Hematopoietic multipotent progenitor cell (in vitro differentiated cells): ENCODE data around the gene NEK5. TPM values are rescaled to one million over a fixed set of nuclear protein-coding genes. Genes with fewer than 3 reads are reported as not detected.
"Not testable (repeated sequence)": the region's sequence is repeated elsewhere in the genome, so short reads cannot be mapped to it uniquely, and the experiment has no call there.

Source experiments
- DNase-seq, 3 donors: peaks; one replicate each; pipeline ENCODE4 v3.0.0-alpha.2; 2011 to 2015; ENCODE audit warnings: low read depth in 2 of 3, low spot score in 2 of 3
- total RNA-seq: library from RNA; depleted of rRNA; stranded (reverse); fragments of >200 nt; gene quantifications from one replicate; pipeline ENCODE4 v1.2.3, GENCODE V29; 2012

Gene NEK5
- total RNA-seq, 1 donor, result 0.27 TPM

GRCh38 chr13:52141299-52141698, 12.4 kb upstream of the NEK5 start:
- DNase-seq, result no peak

DNA sequence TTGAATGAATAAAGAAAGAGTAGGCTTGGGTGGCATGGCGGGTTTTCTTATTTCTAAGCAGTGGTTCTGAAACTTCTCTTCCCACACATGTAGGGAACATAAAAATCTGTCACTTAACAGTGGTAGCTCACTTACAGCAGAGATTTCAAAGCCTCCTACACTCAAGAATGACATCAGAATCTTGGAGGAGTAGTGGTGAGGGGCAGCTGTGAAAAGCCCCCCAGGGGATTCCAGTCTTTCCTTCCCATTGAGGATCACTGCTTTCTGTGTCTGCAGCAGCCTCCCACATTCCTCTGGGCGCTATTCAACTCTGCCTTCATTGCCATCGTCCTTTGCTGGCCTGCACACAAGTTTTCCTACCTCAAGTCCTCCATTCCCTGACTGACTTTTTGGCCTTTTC, 8.6 kb upstream of the NEK5 start:
- DNase-seq, result no peak

- DNase-seq, result no peak
Observed at GRCh38 chr13:52136763-52137162, 7.9 kb upstream of the NEK5 start.

DNA sequence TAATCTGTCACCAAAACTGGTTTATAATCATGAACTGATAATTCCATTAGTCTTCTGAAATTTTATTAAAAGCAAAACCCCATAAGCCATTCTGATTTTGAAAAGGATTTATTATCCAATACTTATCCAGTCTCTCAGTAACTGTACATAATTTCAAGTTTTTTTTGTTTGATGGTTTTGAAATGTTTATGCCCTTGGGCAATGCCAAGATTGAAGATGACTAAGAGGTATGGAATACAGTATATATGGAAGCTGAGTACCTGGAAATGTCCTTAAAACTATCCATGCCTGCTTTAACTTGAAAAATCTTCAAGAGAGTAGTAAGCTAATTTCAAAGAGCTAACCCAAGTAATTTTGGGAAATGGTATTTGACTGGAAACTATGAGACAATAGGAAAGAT, 1.8 kb upstream of the NEK5 start:
- DNase-seq, result no peak

DNA sequence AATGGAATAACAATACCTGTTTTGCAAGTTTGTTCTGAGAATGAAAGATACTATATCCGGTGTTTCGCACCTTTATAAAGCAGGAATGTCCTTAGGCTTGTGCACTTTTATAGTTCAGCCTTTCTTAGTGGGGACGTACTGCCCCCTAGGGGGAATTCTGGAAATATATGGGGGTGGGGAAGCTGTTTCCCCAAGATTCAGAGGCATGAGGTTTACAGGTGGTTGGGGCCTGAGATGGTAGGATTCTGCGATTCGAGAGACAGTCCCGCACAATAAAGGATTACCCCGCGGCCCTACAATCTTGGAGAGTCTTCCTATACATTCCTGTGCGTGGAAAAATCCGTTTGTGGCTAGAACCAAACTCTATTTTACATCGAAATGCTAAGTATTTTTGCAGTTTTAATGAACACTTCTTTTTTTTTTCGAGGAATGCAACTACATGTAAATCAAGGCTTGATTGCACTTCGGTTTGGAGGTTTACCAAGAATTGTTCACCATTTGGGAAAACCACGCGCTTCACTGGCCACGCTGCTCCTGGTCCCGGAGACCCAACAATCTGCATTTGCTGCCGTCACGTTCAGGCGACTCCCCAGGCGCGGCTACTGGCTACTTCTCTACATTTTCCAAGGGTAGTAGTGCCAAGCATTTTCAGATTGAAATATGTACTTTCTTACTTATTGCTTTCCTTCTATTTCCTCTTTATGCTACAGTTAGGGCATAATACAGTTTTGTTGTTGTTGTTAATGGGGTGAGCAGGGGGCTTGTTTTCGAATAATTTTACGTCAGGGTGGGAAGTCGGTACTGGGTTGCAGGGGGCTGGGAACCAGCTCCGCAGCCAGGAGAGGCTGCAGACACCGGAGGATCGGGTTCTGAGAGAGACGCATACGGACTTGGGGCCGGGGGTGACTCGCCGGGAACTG, 830 bp downstream of the NEK5 start:
- peak; percentile 29 to 78 (median 64) for DNase-seq

GRCh38 chr13:52127378-52127777, 1.5 kb downstream of the NEK5 start:
- no peak for DNase-seq

GRCh38 chr13:52125547-52125946, 3.3 kb downstream of the NEK5 start:
- DNase-seq, result no peak

- DNase-seq, result no peak
Observed at GRCh38 chr13:52118595-52118994, 10.3 kb downstream of the NEK5 start.

- DNase-seq, result no peak
Observed at GRCh38 chr13:52118095-52118494, 10.8 kb downstream of the NEK5 start.

- no peak for DNase-seq
Observed at GRCh38 chr13:52112591-52112990, 16.3 kb downstream of the NEK5 start.

DNA sequence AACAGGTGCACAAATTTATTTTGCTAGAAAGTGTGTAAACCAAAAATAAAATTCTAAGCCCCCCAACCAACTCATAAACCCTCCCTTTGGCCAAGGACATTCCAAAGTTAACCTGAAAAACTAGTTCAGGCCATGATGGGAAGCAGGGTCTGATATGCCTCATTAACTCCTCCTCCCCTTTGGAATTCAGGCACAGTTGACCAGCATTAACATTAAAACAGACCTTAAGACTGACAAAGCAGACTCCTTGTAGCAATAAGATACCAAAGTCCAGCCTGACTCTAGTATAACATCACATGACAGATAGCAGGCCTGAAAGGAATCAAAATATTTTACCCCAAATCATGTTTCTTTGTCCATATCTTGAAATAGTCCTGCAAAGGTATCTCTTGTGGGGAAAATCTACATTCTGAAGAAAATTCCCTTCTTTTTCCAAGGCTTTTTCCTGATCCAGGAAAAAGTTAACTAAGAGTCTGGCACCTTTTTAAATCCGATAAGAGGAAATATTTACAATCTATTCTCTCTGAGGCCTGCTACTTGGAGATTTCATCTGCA, 19.7 kb downstream of the NEK5 start:
- no peak for DNase-seq

- no peak for DNase-seq
Observed at GRCh38 chr13:52105841-52106240, 23.0 kb downstream of the NEK5 start.

DNA sequence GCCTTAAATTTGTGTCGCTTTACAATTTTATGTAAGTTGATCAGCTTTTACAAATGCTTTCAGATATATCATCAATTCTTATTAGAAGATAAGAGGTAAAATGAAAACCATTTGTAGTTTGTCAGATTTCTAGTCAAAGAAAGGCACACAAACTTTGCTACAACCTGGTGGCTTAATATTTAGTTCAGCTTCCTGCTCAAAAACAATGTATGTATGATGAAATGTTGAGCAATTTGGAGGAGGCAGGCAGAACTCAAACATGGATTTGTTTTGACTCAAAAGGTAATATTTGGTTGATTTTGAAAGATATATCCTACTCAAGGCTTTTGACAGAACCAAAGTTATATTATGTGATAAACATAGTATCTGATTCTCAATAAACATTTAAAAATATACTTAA, 24.2 kb downstream of the NEK5 start:
- DNase-seq, result no peak

- DNase-seq, result no peak
Observed at GRCh38 chr13:52103386-52103785, 25.5 kb downstream of the NEK5 start.

DNA sequence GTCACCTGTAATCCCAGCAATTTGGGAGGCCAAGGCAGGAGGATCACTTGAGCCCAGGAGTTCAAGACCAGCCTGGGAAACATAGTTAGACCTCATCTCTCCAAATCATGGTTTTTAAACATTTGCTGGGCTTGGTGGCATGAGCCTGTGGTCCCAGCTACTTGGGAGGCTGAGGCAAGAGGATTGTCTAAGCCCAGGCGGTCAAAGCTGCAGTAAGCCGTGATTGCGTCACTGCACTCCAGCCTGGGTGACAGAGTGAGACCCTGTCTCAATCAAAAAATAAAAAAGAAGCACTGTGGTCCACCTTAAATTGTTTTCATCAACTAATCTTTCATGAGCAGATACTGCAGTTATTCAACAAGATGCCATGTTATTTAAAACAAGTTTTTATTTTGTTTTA, 26.4 kb downstream of the NEK5 start:
- not testable (repeated sequence) for DNase-seq

DNA sequence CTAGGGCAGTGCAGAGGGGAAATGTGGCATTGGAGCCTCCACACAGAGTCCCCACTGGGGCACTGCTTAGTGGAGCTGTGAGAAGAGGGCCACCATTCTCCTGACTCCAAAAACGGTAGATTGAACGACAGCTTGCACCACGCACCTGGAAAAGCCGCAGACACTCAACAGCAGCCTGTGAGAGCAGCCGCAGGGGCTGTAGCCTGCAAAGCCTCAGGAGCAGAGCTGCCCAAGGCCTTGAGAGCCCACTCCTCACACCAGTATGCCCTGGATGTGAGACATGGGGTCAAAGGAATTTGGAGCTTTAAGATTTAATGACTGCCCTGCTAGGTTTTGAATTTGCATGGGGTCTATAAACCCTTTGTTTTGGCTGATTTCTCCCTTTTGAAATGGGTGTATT, 31.7 kb downstream of the NEK5 start:
- no peak for DNase-seq

DNA sequence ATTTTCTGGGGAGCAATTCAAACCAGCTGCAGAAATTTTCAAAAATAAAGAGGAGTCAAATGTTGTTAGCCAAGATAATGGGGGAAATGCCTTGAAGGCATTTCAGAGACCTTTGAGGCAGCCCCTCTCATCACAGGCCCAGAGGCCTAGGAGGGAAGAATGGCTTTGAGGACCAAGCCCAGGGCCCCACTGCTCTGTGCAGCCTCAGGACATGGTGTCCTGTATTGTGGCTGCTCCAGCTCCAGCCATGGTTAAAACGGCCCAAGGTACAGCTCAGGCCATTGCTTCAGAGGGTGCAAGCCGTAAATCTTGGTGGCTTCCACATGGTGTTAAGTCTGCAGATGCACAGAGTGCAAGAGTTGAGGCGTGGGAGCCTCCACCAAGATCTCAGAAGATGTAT, 32.1 kb downstream of the NEK5 start:
- no peak for DNase-seq

DNA sequence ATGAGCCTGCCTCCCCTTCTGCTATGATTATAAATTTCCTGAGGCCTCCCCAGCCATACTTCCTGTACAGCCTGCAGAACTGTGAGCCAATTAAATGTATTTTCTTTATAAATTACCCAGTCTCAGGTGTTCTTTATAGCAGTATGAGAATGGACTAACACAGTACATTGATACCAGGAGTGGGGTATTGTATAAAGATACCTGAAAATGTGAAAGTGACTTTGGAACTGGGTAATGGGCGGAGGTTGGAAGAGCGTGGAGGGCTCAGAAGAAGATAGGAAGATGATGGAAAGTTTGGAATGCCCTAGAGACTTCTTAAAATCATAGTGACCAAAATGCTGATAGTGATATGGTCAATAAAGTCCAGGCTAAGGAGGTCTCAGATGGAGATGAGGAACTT, 32.8 kb downstream of the NEK5 start:
- DNase-seq, result no peak

GRCh38 chr13:52092087-52092486, 36.8 kb downstream of the NEK5 start:
- no peak for DNase-seq

DNA sequence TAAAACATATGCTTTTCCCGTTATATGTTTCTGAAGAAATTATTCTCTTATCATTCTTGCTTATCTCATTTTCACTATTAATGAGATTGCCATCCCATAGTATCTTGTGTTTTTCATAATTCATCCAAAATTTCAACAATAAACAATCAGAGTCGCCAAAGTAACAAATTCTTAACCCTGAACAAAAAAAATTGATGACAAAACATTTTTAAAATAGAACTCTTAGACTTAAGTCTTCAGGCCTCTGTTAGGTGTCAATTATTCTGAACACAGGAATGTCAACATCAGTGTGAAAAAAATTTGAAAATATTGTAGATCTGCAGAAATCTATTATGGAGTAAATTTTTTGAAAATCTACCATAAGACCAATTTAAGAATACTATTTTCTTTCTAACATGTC, 37.4 kb downstream of the NEK5 start:
- no peak for DNase-seq

GRCh38 chr13:52085421-52085820, 43.5 kb downstream of the NEK5 start:
- no peak for DNase-seq

DNA sequence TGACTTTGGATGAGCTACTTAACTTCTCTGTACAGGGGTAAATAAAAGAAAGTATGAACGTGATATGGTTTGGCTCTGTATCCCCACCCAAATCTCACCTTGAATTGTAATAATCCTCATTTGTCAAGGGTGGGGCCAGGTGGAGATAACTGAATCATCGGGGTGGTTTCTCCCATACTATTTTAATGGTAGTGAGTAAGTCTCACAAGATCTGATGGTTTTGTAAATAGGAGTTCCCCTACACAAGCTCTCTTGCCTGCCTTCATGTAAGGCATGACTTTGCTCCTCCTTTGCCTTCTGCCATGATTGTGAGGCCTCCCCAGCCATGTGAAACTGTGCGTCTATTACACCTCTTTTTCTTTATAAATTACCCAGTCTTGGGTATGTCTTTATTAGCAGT, 43.9 kb downstream of the NEK5 start:
- DNase-seq, result not testable (repeated sequence)
